GM23338 (cell line): ENCODE data around the gene OSBPL5. TPM values are rescaled to one million over a fixed set of nuclear protein-coding genes. Genes with fewer than 3 reads are reported as not detected.

Experiments
- ATAC-seq: fragments of 200-7000 bp; cut with Tn5 transposase; 3 replicates; pipeline ENCODE4 v1.9.1; 2020
- DNase-seq: peaks from one replicate; pipeline ENCODE4 v3.0.0-alpha.2; 2015; ENCODE audit warnings: low spot score
- H2AFZ ChIP-seq: fragments of 200-600 bp; sonication (generic); 2 replicates; pipeline ENCODE4 v1.8.0; 2016; ENCODE audit warnings: antibody characterized with exemption, mild to moderate bottlenecking, moderate library complexity
- H3F3A ChIP-seq: fragments of 200-600 bp; sonication (generic); replicated peaks from 2 replicates; pipeline ENCODE4 v1.8.0; 2017; ENCODE audit warnings: antibody characterized with exemption, mixed run types, low read depth
- H3K27ac ChIP-seq: fragments of 200-600 bp; sonication (generic); 2 replicates; pipeline ENCODE4 v1.6.1; 2016; ENCODE audit warnings: low read depth
- H3K27me3 ChIP-seq: fragments of 200-600 bp; sonication (generic); 2 replicates; pipeline ENCODE4 v1.8.0; 2016; ENCODE audit warnings: mild to moderate bottlenecking, mixed run types, moderate library complexity; ENCODE audit not compliant: insufficient read depth
- H3K36me3 ChIP-seq: fragments of 200-600 bp; sonication (generic); 2 replicates; pipeline ENCODE4 v1.8.0; 2016; ENCODE audit warnings: mild to moderate bottlenecking; ENCODE audit not compliant: insufficient read depth
- H3K4me1 ChIP-seq: fragments of 200-600 bp; sonication (generic); 2 replicates; pipeline ENCODE4 v1.8.0; 2016; ENCODE audit warnings: mild to moderate bottlenecking, moderate library complexity; ENCODE audit not compliant: insufficient read depth
- H3K4me2 ChIP-seq: fragments of 200-600 bp; sonication (generic); 2 replicates; pipeline ENCODE4 v1.7.1; 2017; ENCODE audit warnings: mixed run types
- H3K4me3 ChIP-seq: fragments of 200-600 bp; sonication (generic); 2 replicates; pipeline ENCODE4 v1.6.1; 2016; ENCODE audit warnings: mixed run types
- H3K79me2 ChIP-seq: fragments of 200-600 bp; sonication (generic); replicated peaks from 2 replicates; pipeline ENCODE4 v1.8.0; 2017; ENCODE audit warnings: mild to moderate bottlenecking; ENCODE audit not compliant: insufficient read depth
- H3K9me2 ChIP-seq: fragments of 200-600 bp; sonication (generic); 2 replicates; pipeline ENCODE4 v1.8.0; 2017; ENCODE audit not compliant: insufficient read depth
- H4K20me1 ChIP-seq: fragments of 200-600 bp; sonication (generic); replicated peaks from 2 replicates; pipeline ENCODE4 v1.8.0; 2017; ENCODE audit warnings: mild to moderate bottlenecking; ENCODE audit not compliant: insufficient read depth
- H3K27ac Mint-ChIP-seq: 2 replicates; pipeline ENCODE4 v1.8.0; 2020; ENCODE audit warnings: inconsistent platforms, mild to moderate bottlenecking, moderate library complexity, mixed read lengths
- H3K27me3 Mint-ChIP-seq: 3 replicates; pipeline ENCODE4 v1.8.0; 2022; ENCODE audit warnings: low read depth, mild to moderate bottlenecking, moderate library complexity, mixed read lengths, inconsistent platforms; ENCODE audit not compliant: insufficient read depth, poor library complexity
- H3K36me3 Mint-ChIP-seq: 3 replicates; pipeline ENCODE4 v1.8.0; 2021; ENCODE audit warnings: low read depth, mild to moderate bottlenecking, inconsistent platforms, moderate library complexity, mixed read lengths
- H3K4me1 Mint-ChIP-seq: 3 replicates; pipeline ENCODE4 v1.8.0; 2020; ENCODE audit warnings: mild to moderate bottlenecking, inconsistent platforms, mixed read lengths
- H3K4me3 Mint-ChIP-seq: 3 replicates; pipeline ENCODE4 v1.8.0; 2021; ENCODE audit warnings: moderate library complexity, mild to moderate bottlenecking, inconsistent platforms, mixed read lengths
- H3K9me3 Mint-ChIP-seq: 3 replicates; pipeline ENCODE4 v1.8.0; 2020; ENCODE audit warnings: moderate library complexity, mild to moderate bottlenecking, inconsistent platforms, mixed read lengths
- CREB1 ChIP-seq: fragments of 250-450 bp; sonication (Bioruptor Pico); IDR thresholded peaks from 2 replicates; pipeline ENCODE4 v1.5.0; 2020; ENCODE audit warnings: low read depth, mild to moderate bottlenecking, moderate library complexity
- EZH2 ChIP-seq: fragments of 200-600 bp; sonication (generic); IDR thresholded peaks from one replicate; pipeline ENCODE4 v1.8.0; 2017; ENCODE audit warnings: antibody characterized with exemption, mild to moderate bottlenecking, low read depth; ENCODE audit not compliant: unreplicated experiment
- EZH2phosphoT487 ChIP-seq: fragments of 200-600 bp; sonication (generic); IDR thresholded peaks from one replicate; pipeline ENCODE4 v1.8.1; 2018; ENCODE audit warnings: antibody characterized with exemption; ENCODE audit not compliant: unreplicated experiment
- JUNB ChIP-seq: IDR thresholded peaks from one replicate; pipeline ENCODE4 v1.6.1; 2016; ENCODE audit warnings: antibody characterized with exemption; ENCODE audit not compliant: unreplicated experiment
- NANOG ChIP-seq: IDR thresholded peaks from 2 replicates; pipeline ENCODE4 v1.6.1; 2016; ENCODE audit warnings: antibody characterized with exemption, borderline replicate concordance
- POLR2AphosphoS5 ChIP-seq: IDR thresholded peaks from 2 replicates; pipeline ENCODE4 v1.6.1; 2016; ENCODE audit warnings: antibody characterized with exemption, low read depth
- STAT1 ChIP-seq: IDR thresholded peaks from one replicate; pipeline ENCODE4 v1.6.1; 2016; ENCODE audit warnings: antibody characterized with exemption; ENCODE audit not compliant: unreplicated experiment
- ZNF331 ChIP-seq: fragments of 250-450 bp; sonication (Bioruptor Pico); IDR thresholded peaks from 2 replicates; pipeline ENCODE4 v1.5.0; 2020; ENCODE audit warnings: low read depth, mild to moderate bottlenecking, moderate library complexity
- polyA plus RNA-seq: library from polyadenylated mRNA; unstranded; fragments of >200 nt; fragmentation: Nextera tagmentation; extraction: Ambion mirVana; gene quantifications from 2 replicates; pipeline ENCODE4 v1.2.1, GENCODE V29; 2016
- total RNA-seq: library from RNA; depleted of rRNA; stranded (reverse); fragments of >200 nt; shearing (Covaris generic); gene quantifications from 2 replicates; pipeline ENCODE4 v1.2.3, GENCODE V29; 2014
- TF ChIP-seq, protein P1 (sequence below), 2 experiments: fragments of 200-600 bp in 1 of 2; sonication (generic) in 1 of 2; conservative IDR thresholded peaks; 2 replicates each; pipeline versions ENCODE4 v1.5.1 to v1.6.1; 2016 to 2017; ENCODE audit warnings: antibody characterized with exemption in 2 of 2, low read depth in 2 of 2, mild to moderate bottlenecking in 2 of 2, moderate library complexity in 1 of 2
- TF ChIP-seq, protein P2 (sequence below): IDR thresholded peaks from one replicate; pipeline ENCODE4 v1.6.1; 2018; ENCODE audit warnings: antibody characterized with exemption; ENCODE audit not compliant: unreplicated experiment
- TF ChIP-seq, protein P3 (sequence below): fragments of 250-450 bp; sonication (Bioruptor Pico); IDR thresholded peaks from 2 replicates; pipeline ENCODE4 v1.5.0; 2020; ENCODE audit warnings: mild to moderate bottlenecking, moderate library complexity

The OSBPL5 gene
- total and polyA plus RNA-seq, 2 experiments from 2014 or later = 2.7 to 12.0 TPM

DNA sequence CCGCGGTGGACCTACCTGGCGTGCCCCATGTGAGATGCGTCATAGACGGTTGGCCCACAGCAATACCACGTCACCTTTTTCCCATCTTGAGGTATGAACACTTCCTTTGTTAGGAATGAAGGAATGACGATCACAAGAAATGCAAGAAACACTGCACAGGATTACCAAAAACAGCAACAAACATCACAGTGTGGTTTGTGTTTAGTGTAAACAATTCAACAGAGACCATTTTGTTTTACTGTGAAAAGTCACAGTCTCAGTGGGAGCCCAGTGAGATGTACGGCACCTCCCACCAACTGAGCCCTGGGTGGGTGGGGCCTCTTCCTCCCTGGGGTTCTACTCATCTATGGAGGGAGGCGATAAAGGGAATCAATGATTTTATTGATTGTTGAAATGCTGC lies 124.2 kb downstream of the OSBPL5 start:
- Histone ChIP-seq H3K4me2 (no peak overlapping the region), H3K27ac (no peak overlapping the region), H4K20me1 (peaks cover 31% of the 10 kb centered on the region), H3K79me2 (peaks cover 63% of the 10 kb centered on the region), H3K9me2 (no peaks in the 10 kb centered on the region), H2AFZ (no peak overlapping the region), H3K36me3 (peaks cover 52% of the 10 kb centered on the region), H3K4me1 (no peaks in the 10 kb centered on the region), H3F3A (peaks cover 24% of the 10 kb centered on the region), H3K27me3 (no peaks in the 10 kb centered on the region), H3K4me3 (no peak overlapping the region)
- Mint-ChIP-seq H3K9me3 (no peaks in the 10 kb centered on the region), H3K27ac (no peak overlapping the region), H3K4me3 (no peak overlapping the region), H3K36me3 (peaks cover 81% of the 10 kb centered on the region), H3K4me1 (peaks cover 9% of the 10 kb centered on the region), H3K27me3 (peaks cover 8% of the 10 kb centered on the region)
- ATAC-seq (no peak), DNase-seq (no peak)
- TF ChIP-seq JUNB (no peak), EZH2 (no peak), STAT1 (no peak), CREB1 (no peak), ZNF331 (no peak), NANOG (no peak), POLR2AphosphoS5 (no peak), EZH2phosphoT487 (no peak)
- TF ChIP-seq, protein P1, sequence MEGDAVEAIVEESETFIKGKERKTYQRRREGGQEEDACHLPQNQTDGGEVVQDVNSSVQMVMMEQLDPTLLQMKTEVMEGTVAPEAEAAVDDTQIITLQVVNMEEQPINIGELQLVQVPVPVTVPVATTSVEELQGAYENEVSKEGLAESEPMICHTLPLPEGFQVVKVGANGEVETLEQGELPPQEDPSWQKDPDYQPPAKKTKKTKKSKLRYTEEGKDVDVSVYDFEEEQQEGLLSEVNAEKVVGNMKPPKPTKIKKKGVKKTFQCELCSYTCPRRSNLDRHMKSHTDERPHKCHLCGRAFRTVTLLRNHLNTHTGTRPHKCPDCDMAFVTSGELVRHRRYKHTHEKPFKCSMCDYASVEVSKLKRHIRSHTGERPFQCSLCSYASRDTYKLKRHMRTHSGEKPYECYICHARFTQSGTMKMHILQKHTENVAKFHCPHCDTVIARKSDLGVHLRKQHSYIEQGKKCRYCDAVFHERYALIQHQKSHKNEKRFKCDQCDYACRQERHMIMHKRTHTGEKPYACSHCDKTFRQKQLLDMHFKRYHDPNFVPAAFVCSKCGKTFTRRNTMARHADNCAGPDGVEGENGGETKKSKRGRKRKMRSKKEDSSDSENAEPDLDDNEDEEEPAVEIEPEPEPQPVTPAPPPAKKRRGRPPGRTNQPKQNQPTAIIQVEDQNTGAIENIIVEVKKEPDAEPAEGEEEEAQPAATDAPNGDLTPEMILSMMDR (conservative IDR thresholded peaks at IDR 0.05; ENCODE audit: low read depth in 2 of 2) = no peak
- TF ChIP-seq, protein P2, sequence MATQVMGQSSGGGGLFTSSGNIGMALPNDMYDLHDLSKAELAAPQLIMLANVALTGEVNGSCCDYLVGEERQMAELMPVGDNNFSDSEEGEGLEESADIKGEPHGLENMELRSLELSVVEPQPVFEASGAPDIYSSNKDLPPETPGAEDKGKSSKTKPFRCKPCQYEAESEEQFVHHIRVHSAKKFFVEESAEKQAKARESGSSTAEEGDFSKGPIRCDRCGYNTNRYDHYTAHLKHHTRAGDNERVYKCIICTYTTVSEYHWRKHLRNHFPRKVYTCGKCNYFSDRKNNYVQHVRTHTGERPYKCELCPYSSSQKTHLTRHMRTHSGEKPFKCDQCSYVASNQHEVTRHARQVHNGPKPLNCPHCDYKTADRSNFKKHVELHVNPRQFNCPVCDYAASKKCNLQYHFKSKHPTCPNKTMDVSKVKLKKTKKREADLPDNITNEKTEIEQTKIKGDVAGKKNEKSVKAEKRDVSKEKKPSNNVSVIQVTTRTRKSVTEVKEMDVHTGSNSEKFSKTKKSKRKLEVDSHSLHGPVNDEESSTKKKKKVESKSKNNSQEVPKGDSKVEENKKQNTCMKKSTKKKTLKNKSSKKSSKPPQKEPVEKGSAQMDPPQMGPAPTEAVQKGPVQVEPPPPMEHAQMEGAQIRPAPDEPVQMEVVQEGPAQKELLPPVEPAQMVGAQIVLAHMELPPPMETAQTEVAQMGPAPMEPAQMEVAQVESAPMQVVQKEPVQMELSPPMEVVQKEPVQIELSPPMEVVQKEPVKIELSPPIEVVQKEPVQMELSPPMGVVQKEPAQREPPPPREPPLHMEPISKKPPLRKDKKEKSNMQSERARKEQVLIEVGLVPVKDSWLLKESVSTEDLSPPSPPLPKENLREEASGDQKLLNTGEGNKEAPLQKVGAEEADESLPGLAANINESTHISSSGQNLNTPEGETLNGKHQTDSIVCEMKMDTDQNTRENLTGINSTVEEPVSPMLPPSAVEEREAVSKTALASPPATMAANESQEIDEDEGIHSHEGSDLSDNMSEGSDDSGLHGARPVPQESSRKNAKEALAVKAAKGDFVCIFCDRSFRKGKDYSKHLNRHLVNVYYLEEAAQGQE = no peak
- TF ChIP-seq, protein P3, sequence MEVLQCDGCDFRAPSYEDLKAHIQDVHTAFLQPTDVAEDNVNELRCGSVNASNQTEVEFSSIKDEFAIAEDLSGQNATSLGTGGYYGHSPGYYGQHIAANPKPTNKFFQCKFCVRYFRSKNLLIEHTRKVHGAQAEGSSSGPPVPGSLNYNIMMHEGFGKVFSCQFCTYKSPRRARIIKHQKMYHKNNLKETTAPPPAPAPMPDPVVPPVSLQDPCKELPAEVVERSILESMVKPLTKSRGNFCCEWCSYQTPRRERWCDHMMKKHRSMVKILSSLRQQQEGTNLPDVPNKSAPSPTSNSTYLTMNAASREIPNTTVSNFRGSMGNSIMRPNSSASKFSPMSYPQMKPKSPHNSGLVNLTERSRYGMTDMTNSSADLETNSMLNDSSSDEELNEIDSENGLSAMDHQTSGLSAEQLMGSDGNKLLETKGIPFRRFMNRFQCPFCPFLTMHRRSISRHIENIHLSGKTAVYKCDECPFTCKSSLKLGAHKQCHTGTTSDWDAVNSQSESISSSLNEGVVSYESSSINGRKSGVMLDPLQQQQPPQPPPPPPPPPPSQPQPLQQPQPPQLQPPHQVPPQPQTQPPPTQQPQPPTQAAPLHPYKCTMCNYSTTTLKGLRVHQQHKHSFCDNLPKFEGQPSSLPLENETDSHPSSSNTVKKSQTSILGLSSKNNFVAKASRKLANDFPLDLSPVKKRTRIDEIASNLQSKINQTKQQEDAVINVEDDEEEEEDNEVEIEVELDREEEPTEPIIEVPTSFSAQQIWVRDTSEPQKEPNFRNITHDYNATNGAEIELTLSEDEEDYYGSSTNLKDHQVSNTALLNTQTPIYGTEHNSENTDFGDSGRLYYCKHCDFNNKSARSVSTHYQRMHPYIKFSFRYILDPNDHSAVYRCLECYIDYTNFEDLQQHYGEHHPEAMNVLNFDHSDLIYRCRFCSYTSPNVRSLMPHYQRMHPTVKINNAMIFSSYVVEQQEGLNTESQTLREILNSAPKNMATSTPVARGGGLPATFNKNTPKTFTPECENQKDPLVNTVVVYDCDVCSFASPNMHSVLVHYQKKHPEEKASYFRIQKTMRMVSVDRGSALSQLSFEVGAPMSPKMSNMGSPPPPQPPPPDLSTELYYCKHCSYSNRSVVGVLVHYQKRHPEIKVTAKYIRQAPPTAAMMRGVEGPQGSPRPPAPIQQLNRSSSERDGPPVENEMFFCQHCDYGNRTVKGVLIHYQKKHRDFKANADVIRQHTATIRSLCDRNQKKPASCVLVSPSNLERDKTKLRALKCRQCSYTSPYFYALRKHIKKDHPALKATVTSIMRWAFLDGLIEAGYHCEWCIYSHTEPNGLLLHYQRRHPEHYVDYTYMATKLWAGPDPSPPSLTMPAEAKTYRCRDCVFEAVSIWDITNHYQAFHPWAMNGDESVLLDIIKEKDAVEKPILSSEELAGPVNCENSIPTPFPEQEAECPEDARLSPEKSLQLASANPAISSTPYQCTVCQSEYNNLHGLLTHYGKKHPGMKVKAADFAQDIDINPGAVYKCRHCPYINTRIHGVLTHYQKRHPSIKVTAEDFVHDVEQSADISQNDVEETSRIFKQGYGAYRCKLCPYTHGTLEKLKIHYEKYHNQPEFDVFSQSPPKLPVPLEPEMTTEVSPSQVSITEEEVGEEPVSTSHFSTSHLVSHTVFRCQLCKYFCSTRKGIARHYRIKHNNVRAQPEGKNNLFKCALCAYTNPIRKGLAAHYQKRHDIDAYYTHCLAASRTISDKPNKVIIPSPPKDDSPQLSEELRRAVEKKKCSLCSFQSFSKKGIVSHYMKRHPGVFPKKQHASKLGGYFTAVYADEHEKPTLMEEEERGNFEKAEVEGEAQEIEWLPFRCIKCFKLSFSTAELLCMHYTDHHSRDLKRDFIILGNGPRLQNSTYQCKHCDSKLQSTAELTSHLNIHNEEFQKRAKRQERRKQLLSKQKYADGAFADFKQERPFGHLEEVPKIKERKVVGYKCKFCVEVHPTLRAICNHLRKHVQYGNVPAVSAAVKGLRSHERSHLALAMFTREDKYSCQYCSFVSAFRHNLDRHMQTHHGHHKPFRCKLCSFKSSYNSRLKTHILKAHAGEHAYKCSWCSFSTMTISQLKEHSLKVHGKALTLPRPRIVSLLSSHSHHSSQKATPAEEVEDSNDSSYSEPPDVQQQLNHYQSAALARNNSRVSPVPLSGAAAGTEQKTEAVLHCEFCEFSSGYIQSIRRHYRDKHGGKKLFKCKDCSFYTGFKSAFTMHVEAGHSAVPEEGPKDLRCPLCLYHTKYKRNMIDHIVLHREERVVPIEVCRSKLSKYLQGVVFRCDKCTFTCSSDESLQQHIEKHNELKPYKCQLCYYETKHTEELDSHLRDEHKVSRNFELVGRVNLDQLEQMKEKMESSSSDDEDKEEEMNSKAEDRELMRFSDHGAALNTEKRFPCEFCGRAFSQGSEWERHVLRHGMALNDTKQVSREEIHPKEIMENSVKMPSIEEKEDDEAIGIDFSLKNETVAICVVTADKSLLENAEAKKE (CRISPR knock-in tag) = no peak
